Activated T-helper 17 cell treated with anti-CD3 and anti-CD28 coated beads, Interleukin-2, amount 50 U/mL, for 72 hours (primary cell): Measurements from ENCODE around the gene IL15RA. TPM values are rescaled to one million over a fixed set of nuclear protein-coding genes. Genes with fewer than 3 reads are reported as not detected.
A peak's percentile ranks its signal among the peaks of the same experiment; 100 is the strongest.
"Not testable (repeated sequence)": the region's sequence is repeated elsewhere in the genome, so short reads cannot be mapped to it uniquely, and the experiment has no call there.

Experiments used
- ATAC-seq: fragments of 150-1000 bp; cut with Tn5 transposase; replicated peaks from 2 replicates; pipeline ENCODE4 v1.10.0; 2021; ENCODE audit warnings: mild to moderate bottlenecking, moderate library complexity
- H3K27ac Mint-ChIP-seq: one replicate; pipeline ENCODE4 v1.8.0; 2022; ENCODE audit warnings: mixed read lengths
- H3K27me3 Mint-ChIP-seq: one replicate; pipeline ENCODE4 v1.8.0; 2022; ENCODE audit warnings: mixed read lengths
- H3K36me3 Mint-ChIP-seq: one replicate; pipeline ENCODE4 v1.8.0; 2022; ENCODE audit warnings: low read depth, mild to moderate bottlenecking, mixed read lengths
- H3K4me1 Mint-ChIP-seq: one replicate; pipeline ENCODE4 v1.8.0; 2022; ENCODE audit warnings: mixed read lengths
- H3K4me3 Mint-ChIP-seq: one replicate; pipeline ENCODE4 v1.8.0; 2022; ENCODE audit warnings: mild to moderate bottlenecking, mixed read lengths
- H3K9me3 Mint-ChIP-seq: one replicate; pipeline ENCODE4 v1.8.0; 2022; ENCODE audit warnings: mixed read lengths
- total RNA-seq, 2 donors: library from RNA; stranded (reverse); gene quantifications; one replicate each; pipeline ENCODE4 v1.2.3, GENCODE V29; 2022

Gene IL15RA
- total RNA-seq, 2 donors from 2014 or later = 25.5 to 28.2 TPM

DNA sequence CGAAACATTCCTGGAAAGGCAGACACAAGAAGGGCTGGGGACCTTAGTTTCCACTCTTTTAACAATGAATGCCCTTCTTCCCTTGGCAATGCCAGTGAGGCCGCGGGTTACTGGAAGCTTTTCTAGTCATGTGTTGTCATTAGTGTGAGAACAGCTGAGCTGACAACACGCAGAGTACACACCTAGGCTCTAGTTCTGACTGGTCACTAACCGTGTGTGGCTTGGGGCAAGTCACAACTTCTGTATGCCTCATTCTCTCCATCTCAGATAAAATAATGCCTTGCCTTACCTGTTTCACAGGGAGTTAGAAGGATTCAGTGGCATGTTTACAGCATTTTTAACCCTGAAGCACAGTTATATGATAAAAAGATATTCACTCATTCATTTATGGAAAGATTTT, 55.6 kb downstream of the IL15RA start:
- ATAC-seq = no peak

DNA sequence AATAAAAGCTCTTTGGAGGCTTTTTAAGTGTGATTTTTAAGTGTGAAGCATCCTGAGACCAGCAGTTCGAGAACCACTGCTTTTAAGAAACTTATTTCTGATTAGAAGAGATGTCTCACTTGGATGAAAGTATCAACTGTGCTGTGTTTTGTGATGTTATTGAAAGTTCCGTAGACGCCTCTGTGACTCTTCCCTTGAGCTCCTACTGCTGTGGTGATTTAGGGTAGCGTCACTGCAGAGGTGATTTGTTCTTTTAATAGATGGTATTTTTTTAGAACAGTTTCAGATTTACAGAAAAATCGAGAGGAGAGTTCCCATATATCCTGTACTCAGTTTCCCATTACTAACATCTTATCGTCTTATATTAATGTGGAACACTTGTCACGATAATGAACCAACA, 57.8 kb downstream of the IL15RA start:
- H3K4me1 Mint-ChIP-seq = peaks cover 4% of the 10 kb centered on the region
- H3K4me3 Mint-ChIP-seq = no peak overlapping the region
- no peaks in the 10 kb centered on the region for H3K9me3 Mint-ChIP-seq
- no peaks in the 10 kb centered on the region for H3K27me3 Mint-ChIP-seq
- no peak for ATAC-seq
- H3K27ac Mint-ChIP-seq = no peak overlapping the region
- peaks cover 98% of the 10 kb centered on the region for H3K36me3 Mint-ChIP-seq

More for the DNA sequence above, 55.6 kb downstream of the IL15RA start:
- Mint-ChIP-seq H3K36me3 (peaks cover 96% of the 10 kb centered on the region), H3K4me1 (peaks cover 4% of the 10 kb centered on the region), H3K27me3 (no peaks in the 10 kb centered on the region), H3K27ac (no peak overlapping the region), H3K9me3 (no peaks in the 10 kb centered on the region), H3K4me3 (no peak overlapping the region)

DNA sequence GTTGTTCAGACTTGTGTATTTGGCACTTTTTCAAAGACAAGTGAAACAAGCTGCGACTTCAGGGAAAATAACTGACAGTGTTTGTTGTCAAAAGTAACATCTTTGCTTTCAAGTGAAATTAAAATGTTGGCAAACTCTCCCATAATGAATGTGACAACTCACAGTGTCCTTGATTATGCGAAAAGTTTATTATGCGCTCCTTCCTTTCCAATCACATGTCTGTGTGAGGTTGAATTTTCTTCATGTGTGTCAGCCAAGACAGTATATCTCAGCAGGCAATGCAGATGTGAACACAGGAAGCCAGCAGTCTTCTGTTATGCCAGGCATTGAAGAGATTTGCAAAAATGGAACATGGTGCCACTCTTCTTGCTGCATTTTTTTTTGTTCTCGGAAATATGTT, 58.6 kb downstream of the IL15RA start:
- H3K9me3 Mint-ChIP-seq = no peaks in the 10 kb centered on the region
- peaks cover 98% of the 10 kb centered on the region for H3K36me3 Mint-ChIP-seq
- H3K27me3 Mint-ChIP-seq = no peaks in the 10 kb centered on the region
- H3K4me1 Mint-ChIP-seq = peaks cover 4% of the 10 kb centered on the region
- no peak overlapping the region for H3K27ac Mint-ChIP-seq
- no peak overlapping the region for H3K4me3 Mint-ChIP-seq
- no peak for ATAC-seq

DNA sequence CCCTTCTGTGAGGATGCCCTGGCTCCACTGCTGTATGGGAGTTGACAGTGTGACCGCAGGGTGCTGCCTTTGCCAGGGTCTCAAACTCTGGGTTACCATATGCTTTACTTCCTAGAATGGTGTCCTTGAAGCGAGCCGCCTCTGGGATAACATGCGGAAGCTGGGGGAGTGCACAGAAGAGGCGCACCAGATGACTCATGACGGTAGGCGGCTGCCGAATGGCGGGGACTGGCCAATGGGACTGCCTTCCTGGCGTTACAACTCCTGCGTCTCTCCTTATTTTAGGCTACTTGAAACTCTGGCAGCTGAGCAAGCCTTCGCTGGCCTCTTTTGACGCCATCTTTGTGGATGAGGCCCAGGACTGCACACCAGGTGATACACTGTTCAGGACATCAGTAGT, 60.0 kb downstream of the IL15RA start:
- H3K36me3 Mint-ChIP-seq = peaks cover 96% of the 10 kb centered on the region
- no peak for ATAC-seq
- no peak overlapping the region for H3K27ac Mint-ChIP-seq
- no peaks in the 10 kb centered on the region for H3K27me3 Mint-ChIP-seq
- H3K4me3 Mint-ChIP-seq = no peak overlapping the region
- no peaks in the 10 kb centered on the region for H3K9me3 Mint-ChIP-seq
- H3K4me1 Mint-ChIP-seq = peaks cover 4% of the 10 kb centered on the region

DNA sequence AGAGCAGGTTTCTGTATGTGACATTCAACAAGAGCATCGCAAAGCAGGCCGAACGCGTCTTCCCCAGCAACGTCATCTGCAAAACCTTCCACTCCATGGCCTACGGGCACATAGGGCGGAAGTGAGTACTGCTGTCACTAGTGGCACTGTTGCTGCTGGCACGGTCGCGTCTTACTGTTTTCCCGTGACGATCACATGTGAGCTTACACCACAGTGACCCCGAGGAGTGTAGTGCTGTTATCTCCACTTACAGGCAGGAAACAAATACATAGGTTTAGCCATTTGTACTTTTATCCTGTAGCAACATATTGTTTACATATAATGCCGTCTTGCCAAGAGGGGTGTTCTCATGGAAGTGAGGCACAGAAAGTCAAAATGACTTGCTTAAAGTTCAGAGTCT, 61.9 kb downstream of the IL15RA start:
- Mint-ChIP-seq H3K27me3 (no peaks in the 10 kb centered on the region), H3K36me3 (peaks cover 95% of the 10 kb centered on the region), H3K4me3 (no peak overlapping the region), H3K27ac (no peak overlapping the region), H3K4me1 (peaks cover 7% of the 10 kb centered on the region), H3K9me3 (no peaks in the 10 kb centered on the region)
- no peak for ATAC-seq

DNA sequence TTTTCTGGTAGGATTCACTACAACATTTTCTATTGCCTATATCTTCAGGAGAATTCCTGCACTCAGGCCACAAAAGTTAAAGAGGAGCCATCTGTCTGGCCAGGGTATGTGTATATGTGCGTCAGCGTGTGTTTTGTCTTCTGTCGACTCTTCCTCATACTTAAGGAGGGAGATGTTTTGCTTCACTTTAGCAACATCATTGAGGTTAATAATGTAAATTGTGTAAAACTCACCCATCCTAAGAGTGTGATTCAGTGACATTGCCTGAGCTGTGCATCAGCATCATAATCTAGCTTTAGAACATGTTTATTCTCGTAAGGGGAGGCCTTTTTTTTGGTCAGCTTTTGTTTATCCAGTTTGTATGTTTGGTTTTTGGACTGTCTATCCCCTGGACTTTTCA, 63.6 kb downstream of the IL15RA start:
- Mint-ChIP-seq H3K27ac (peak overlapping the region; percentile 23), H3K27me3 (no peaks in the 10 kb centered on the region), H3K4me3 (no peak overlapping the region), H3K36me3 (peaks cover 97% of the 10 kb centered on the region), H3K4me1 (peaks cover 5% of the 10 kb centered on the region), H3K9me3 (no peaks in the 10 kb centered on the region)
- no peak for ATAC-seq

DNA sequence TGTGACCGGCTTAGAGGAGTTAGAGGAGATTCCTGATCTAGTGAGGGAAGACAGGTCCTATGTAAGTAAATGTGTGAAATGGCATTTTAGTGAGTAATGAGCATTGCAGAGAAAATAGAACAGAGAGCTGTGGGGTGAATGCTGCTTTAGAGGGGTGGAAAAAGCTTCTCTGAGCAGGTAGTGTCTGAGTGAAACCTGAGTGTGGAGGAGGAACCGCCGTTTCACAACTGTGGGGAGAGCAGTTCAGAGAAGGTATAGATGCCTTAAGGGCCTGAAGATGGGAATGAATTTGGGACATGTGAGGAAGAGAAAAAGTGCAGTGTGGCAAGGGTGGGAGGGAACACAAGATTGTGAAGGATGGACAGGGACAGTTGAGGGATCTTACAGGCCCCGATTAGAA, 65.7 kb downstream of the IL15RA start:
- Mint-ChIP-seq H3K27ac (peak overlapping the region; percentile 36), H3K36me3 (peaks cover 98% of the 10 kb centered on the region), H3K4me1 (peaks cover 5% of the 10 kb centered on the region), H3K9me3 (no peaks in the 10 kb centered on the region), H3K4me3 (no peak overlapping the region), H3K27me3 (no peaks in the 10 kb centered on the region)
- no peak for ATAC-seq

DNA sequence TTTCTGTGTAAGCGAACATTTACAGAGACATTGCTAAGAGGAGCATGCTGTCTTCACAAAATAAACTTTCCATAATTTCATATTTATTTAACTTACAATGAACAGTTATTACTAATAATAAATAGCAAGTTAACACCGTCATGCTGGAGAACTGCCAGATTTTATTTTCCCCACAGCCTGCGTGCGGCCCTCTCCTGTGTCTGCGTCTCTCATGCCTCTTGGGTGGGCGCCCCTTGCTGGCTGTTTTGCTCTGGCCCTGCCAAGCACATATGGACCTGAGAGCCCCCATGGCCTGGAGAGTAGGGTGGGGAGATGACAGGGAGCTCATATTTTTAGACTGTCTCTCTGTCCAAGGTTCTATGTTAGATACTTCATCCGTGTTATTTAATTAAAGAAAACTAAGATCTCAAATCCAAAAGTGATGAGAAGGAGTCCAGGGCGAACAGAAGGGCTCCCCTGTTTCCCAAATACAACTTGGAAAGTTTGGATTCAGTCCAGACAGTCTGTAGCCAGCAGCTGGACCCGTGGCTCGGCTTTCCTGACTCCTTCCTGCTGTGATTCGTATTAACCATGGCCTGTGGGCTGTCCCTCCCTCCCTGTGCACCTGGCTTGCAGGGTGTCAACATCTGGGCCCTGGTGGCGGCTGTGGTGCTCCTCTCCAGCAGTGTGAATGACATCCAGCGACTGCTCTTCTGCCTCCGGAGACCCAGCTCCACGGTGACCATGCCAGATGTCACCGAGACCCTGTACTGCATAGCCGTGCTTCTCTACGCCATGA, 66.8 kb downstream of the IL15RA start:
- H3K27me3 Mint-ChIP-seq = no peaks in the 10 kb centered on the region
- peaks cover 97% of the 10 kb centered on the region for H3K36me3 Mint-ChIP-seq
- H3K9me3 Mint-ChIP-seq = no peaks in the 10 kb centered on the region
- no peak for ATAC-seq
- H3K4me3 Mint-ChIP-seq = no peak overlapping the region
- H3K27ac Mint-ChIP-seq = no peak overlapping the region
- H3K4me1 Mint-ChIP-seq = peaks cover 10% of the 10 kb centered on the region

DNA sequence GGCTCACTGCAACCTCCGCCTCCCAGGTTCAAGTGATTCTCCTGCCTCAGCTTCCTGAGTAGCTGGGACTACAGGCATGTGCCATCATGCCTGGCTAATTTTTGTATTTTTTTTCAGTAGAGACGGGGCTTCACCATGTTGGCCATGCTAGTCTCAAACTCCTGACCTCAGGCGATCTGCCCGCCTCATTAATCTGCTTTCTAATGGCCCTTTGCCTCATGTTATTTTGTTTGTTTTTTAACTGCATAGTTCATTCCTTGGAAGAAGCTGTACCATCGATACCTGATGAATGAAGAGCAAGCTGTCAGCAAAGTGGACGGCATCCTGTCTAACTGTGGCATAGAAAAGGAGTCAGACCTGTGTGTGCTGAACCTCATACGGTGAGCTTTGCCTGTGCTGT, 68.7 kb downstream of the IL15RA start:
- Mint-ChIP-seq H3K4me1 (peaks cover 16% of the 10 kb centered on the region), H3K36me3 (peaks cover 89% of the 10 kb centered on the region)
- ATAC-seq, H3K9me3 Mint-ChIP-seq, H3K27ac Mint-ChIP-seq, H3K4me3 Mint-ChIP-seq, H3K27me3 Mint-ChIP-seq: not testable (repeated sequence)

DNA sequence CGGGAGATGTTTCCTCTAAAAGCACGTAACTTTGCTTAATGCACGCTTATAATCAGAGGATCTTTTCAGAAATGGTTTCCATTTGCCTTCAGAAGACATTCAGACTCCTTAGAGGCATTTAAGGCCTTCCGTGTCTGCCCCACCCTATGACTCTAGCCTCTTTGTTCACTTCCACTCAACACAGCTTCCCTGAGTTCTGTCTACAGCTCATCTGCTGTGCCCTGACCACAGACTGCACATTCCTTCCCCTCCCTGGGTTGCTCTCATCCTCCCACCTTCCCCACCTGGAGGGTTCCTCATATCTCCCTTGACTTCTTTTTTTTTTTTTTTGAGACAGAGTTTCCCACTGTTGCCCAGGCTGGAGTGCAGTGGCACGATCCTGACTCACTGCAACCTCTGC, 70.7 kb downstream of the IL15RA start:
- no peak overlapping the region for H3K4me3 Mint-ChIP-seq
- no peaks in the 10 kb centered on the region for H3K9me3 Mint-ChIP-seq
- H3K27me3 Mint-ChIP-seq = no peaks in the 10 kb centered on the region
- H3K27ac Mint-ChIP-seq = no peak overlapping the region
- no peak for ATAC-seq
- H3K4me1 Mint-ChIP-seq = peaks cover 15% of the 10 kb centered on the region
- H3K36me3 Mint-ChIP-seq = peaks cover 83% of the 10 kb centered on the region

DNA sequence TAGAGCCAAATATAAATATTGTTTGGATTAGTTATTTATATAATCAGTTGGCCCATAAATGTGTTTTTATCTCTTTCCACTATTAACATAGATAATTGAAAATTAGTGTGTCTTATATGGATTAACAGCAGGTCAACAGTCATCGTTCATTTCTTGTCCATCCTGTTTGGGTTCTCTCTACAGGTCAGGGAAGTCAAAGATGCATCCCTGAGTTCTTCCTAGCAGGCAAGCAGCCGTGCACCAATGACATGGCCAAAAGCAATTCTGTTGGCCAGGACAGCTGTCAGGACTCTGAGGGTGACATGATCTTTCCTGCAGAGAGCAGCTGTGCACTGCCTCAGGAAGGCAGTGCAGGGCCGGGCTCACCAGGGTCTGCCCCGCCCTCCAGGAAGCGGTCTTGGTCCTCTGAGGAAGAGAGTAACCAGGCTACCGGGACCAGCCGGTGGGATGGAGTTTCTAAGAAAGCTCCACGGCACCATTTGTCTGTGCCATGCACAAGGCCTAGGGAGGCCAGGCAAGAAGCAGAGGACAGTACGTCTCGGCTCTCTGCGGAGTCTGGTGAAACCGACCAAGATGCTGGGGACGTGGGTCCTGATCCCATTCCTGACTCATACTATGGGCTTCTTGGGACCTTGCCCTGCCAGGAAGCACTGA, 71.4 kb downstream of the IL15RA start:
- no peaks in the 10 kb centered on the region for H3K27me3 Mint-ChIP-seq
- H3K4me3 Mint-ChIP-seq = no peak overlapping the region
- H3K4me1 Mint-ChIP-seq = peaks cover 11% of the 10 kb centered on the region
- H3K27ac Mint-ChIP-seq = no peak overlapping the region
- H3K9me3 Mint-ChIP-seq = no peaks in the 10 kb centered on the region
- ATAC-seq = no peak
- peaks cover 76% of the 10 kb centered on the region for H3K36me3 Mint-ChIP-seq

DNA sequence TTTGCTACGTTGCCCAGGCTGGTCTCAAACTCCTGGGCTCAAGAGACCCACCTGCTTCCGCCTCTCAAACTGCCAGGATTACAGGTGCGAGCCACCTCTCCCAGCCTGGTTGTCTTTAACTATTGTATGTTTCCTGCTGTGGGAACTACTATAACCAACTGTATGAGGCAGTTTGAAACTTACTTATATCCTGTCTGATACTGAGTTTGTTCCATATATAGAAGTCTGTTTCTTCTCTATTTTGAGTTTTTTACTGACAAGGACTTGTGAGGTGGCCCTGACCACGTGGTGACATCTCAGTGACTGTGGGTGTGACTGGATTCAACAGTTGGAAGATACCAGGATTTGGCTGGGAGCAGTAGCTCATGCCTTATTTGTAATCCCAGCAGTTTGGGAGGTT, 73.1 kb downstream of the IL15RA start:
- peaks cover 11% of the 10 kb centered on the region for H3K4me1 Mint-ChIP-seq
- H3K27ac Mint-ChIP-seq = peak overlapping the region; percentile 70
- no peaks in the 10 kb centered on the region for H3K9me3 Mint-ChIP-seq
- peak overlapping the region; percentile 22 for H3K4me3 Mint-ChIP-seq
- peaks cover 65% of the 10 kb centered on the region for H3K36me3 Mint-ChIP-seq
- H3K27me3 Mint-ChIP-seq = no peaks in the 10 kb centered on the region
- ATAC-seq = peak; percentile 98

DNA sequence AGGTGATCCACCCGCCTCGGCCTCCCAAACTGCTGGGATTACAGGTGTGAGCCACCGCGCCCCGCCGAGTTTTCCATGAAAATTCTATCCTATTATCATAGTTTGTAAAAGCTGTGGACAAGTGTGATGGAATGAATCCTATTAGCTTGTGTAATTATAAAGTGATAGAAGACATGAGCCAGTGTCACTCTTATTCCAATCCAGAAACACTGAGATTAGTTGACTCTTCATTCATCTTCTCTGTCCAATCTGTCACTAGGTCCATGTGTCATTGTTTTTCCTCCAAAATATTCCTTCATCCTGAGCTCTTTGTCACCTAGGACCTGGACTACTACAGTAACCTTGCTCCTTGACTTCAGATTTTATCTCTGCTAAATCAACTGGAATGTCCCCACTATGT, 73.8 kb downstream of the IL15RA start:
- Mint-ChIP-seq H3K27ac (peak overlapping the region; percentile 70), H3K27me3 (no peaks in the 10 kb centered on the region), H3K4me3 (no peak overlapping the region), H3K36me3 (peaks cover 58% of the 10 kb centered on the region), H3K9me3 (no peaks in the 10 kb centered on the region), H3K4me1 (peaks cover 11% of the 10 kb centered on the region)
- no peak for ATAC-seq

DNA sequence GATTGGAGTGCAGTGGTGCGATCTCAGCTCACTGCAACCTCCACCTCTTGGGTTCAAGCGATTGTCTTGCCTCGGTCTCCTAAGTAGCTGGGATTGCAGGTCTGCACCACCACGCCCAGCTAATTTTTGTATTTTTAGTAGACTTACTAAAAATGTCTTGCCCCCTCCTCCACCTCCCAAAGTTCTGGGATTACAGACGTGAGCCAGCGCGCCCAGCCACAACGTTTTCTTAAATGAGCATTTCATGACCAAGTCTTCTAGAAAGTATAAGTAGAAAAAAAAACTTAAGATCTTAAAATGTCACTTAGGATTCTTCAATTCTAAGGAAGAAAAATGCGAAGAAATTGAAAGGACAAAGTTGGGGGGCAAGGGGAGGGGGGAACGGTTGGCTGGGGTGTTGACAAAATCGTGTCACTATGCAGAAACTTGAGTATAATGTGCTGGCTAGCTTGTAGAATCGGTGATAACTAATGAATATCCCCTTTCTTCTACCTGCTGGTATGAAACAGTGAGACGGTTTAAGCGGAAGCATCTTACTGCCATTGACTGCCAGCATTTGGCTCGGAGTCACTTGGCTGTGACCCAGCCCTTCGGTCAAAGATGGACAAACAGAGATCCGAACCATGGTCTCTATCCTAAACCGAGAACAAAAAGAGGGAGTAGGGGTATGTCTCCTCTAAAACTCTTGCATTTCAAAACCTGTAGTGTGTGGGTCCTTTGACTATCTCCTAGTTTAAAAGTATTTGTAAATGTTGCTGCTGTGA, 74.7 kb downstream of the IL15RA start:
- peaks cover 53% of the 10 kb centered on the region for H3K36me3 Mint-ChIP-seq
- peaks cover 11% of the 10 kb centered on the region for H3K4me1 Mint-ChIP-seq
- peaks cover 2% of the 10 kb centered on the region for H3K9me3 Mint-ChIP-seq
- H3K27me3 Mint-ChIP-seq = no peaks in the 10 kb centered on the region
- no peak overlapping the region for H3K4me3 Mint-ChIP-seq
- H3K27ac Mint-ChIP-seq = no peak overlapping the region
- ATAC-seq = no peak
